ENCODE data around the gene MARCHF2. TPM values are rescaled to one million over a fixed set of nuclear protein-coding genes. Genes with fewer than 3 reads are reported as not detected.

The MARCHF2 gene
- total and polyA plus RNA-seq, 9 of the 15 experiments (the other 6 are each of a cell fraction or from before 2014, with no cell fraction given): 0.39 to 6.4 (median 2.2) TPM

- TF ChIP-seq, protein P1, sequence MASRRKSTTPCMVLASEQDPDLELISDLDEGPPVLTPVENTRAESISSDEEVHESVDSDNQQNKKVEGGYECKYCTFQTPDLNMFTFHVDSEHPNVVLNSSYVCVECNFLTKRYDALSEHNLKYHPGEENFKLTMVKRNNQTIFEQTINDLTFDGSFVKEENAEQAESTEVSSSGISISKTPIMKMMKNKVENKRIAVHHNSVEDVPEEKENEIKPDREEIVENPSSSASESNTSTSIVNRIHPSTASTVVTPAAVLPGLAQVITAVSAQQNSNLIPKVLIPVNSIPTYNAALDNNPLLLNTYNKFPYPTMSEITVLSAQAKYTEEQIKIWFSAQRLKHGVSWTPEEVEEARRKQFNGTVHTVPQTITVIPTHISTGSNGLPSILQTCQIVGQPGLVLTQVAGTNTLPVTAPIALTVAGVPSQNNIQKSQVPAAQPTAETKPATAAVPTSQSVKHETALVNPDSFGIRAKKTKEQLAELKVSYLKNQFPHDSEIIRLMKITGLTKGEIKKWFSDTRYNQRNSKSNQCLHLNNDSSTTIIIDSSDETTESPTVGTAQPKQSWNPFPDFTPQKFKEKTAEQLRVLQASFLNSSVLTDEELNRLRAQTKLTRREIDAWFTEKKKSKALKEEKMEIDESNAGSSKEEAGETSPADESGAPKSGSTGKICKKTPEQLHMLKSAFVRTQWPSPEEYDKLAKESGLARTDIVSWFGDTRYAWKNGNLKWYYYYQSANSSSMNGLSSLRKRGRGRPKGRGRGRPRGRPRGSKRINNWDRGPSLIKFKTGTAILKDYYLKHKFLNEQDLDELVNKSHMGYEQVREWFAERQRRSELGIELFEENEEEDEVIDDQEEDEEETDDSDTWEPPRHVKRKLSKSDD (conservative IDR thresholded peaks at IDR 0.05; ENCODE audit: low read length): no peak
- TF ChIP-seq SIX5 (IDR thresholded peaks at IDR 0.05; ENCODE audit: borderline replicate concordance in 1 of 2, insufficient read depth in 1 of 2, low read depth in 1 of 2, low read length in 2 of 2): no peak
- TF ChIP-seq RFX5 (IDR thresholded peaks at IDR 0.05; ENCODE audit: low read depth, low read length): no peak
- TF ChIP-seq SAFB (IDR thresholded peaks at IDR 0.05; ENCODE audit: borderline replicate concordance, low read depth, low read length): no peak
- no peak for TF ChIP-seq ZKSCAN1 (IDR thresholded peaks at IDR 0.05; ENCODE audit: low read depth, low read length)
- TF ChIP-seq PYGO2 (tag; IDR thresholded peaks at IDR 0.05): no peak
- no peak for TF ChIP-seq KDM1A (IDR thresholded peaks at IDR 0.05)
These were observed 44.7 kb downstream of the MARCHF2 start (continued) for GRCh38 chr19:8457827-8458226.

GRCh38 chr19:8458380-8458779, 45.3 kb downstream of the MARCHF2 start:
- BruUV-seq (replicated peaks): no TSS peak
- peaks cover 100% of the 10 kb centered on the region for H3K79me2 ChIP-seq (ENCODE audit: control insufficient read depth, insufficient read depth, low read length)
- H3K9me3 ChIP-seq (replicated peaks; ENCODE audit: control insufficient read depth, insufficient read depth, low read depth, low read length): no peaks in the 10 kb centered on the region
- H3K9me1 ChIP-seq (ENCODE audit: control insufficient read depth, insufficient read depth, low read length): no peaks in the 10 kb centered on the region
- H4K20me1 ChIP-seq (replicated peaks; ENCODE audit: control insufficient read depth, insufficient read depth, low read length): peaks cover 83% of the 10 kb centered on the region
- no peak overlapping the region for H3K4me3 ChIP-seq
- no peak overlapping the region for H3K9ac ChIP-seq (ENCODE audit: insufficient read depth in 1 of 2, low read depth in 2 of 2, low read length in 2 of 2)
- in situ Hi-C loops (cut with MboI) (no loop called here), intact Hi-C loops (cut with micrococcal nuclease) (no loop called here)
- H2AFZ ChIP-seq (ENCODE audit: low read depth, low read length): no peak overlapping the region
- H3K36me3 ChIP-seq (ENCODE audit: control insufficient read depth, insufficient read depth, low read length): peaks cover 100% of the 10 kb centered on the region
- DNase-seq (ENCODE audit: extremely low read depth in 1 of 4, low spot score in 3 of 4): no peak
- H3K27ac ChIP-seq (ENCODE audit: extremely low read depth, low read depth, low read length): no peak overlapping the region
- TF ChIP-seq SNRNP70 (optimal IDR thresholded peaks at IDR 0.05; ENCODE audit: low read depth, low read length) (no peak), ZBED1 (IDR thresholded peaks at IDR 0.05) (no peak), MAFG (tag; conservative IDR thresholded peaks at IDR 0.05) (no peak), PHTF2 (CRISPR knock-in tag; IDR thresholded peaks at IDR 0.05) (no peak), SMAD2 (IDR thresholded peaks at IDR 0.05; ENCODE audit: low read depth, low read length) (no peak), ZFPM2 (CRISPR knock-in tag; IDR thresholded peaks at IDR 0.05) (no peak), NCOA4 (IDR thresholded peaks at IDR 0.05; ENCODE audit: partially characterized antibody) (no peak), ARHGAP35 (IDR thresholded peaks at IDR 0.05; ENCODE audit: partially characterized antibody) (no peak)
- ChIA-PET POLR2A (interaction anchor here (0.8 to 3.5 kb wide), 7 partner anchors 11 to 105 kb away, joined by 3 to 31 read pairs (median 3); no protein-coding TSS in a partner anchor), CTCF (ENCODE audit: low intra/inter-chr PET ratio) (no interaction called here)
- no peak for FAIRE-seq
- no peak overlapping the region for H3K4me2 ChIP-seq (ENCODE audit: insufficient read depth, low read length)
- WGBS (ENCODE audit: insufficient coverage, low coverage, missing lambda C conversion rate): 89% methylated on average over 5 of the region's 5 CpGs
- no peaks in the 10 kb centered on the region for H3K27me3 ChIP-seq (ENCODE audit: control insufficient read depth in 2 of 2, insufficient read depth in 2 of 2, low read length in 2 of 2)
- no peak for ATAC-seq
- no peaks in the 10 kb centered on the region; a peak in 1 of 5 replicates for H3K4me1 ChIP-seq (replicated peaks in 1 of 2; ENCODE audit: control insufficient read depth in 2 of 2, insufficient read depth in 2 of 2, low read length in 2 of 2)
